ENCODE data around the gene TP53RK. TPM values are rescaled to one million over a fixed set of nuclear protein-coding genes. Genes with fewer than 3 reads are reported as not detected.
A peak's percentile ranks its signal among the peaks of the same experiment; 100 is the strongest.

The TP53RK gene
- total and polyA plus RNA-seq, 2 of the 13 experiments (the other 11 are each of a cell fraction or from before 2014, with no cell fraction given) = 12.9 to 25.5 TPM

- TF ChIP-seq SP2 (CRISPR knock-in tag; IDR thresholded peaks at IDR 0.05) (no peak), HNRNPUL1 (IDR thresholded peaks at IDR 0.05; ENCODE audit: low read depth, low read length) (no peak), KAT7 (CRISPR knock-in tag; IDR thresholded peaks at IDR 0.05; ENCODE audit: borderline replicate concordance) (no peak), NFYC (CRISPR knock-in tag; IDR thresholded peaks at IDR 0.05) (no peak; the same call in 1 of the 2 replicates), AGO1 (IDR thresholded peaks at IDR 0.05; ENCODE audit: low read depth, low read length, poor library complexity, severe bottlenecking) (no peak), ELF4 (CRISPR knock-in tag; IDR thresholded peaks at IDR 0.05; ENCODE audit: borderline replicate concordance) (no peak), KLF15 (CRISPR knock-in tag; IDR thresholded peaks at IDR 0.05; ENCODE audit: borderline replicate concordance) (no peak), HOXD1 (CRISPR knock-in tag; IDR thresholded peaks at IDR 0.05) (0 out of 2 replicates have a peak, but pooled peaks have one; percentile 12), NRL (CRISPR knock-in tag; IDR thresholded peaks at IDR 0.05; ENCODE audit: borderline replicate concordance) (peak; percentile 60), MZF1 (CRISPR knock-in tag; IDR thresholded peaks at IDR 0.05; ENCODE audit: borderline replicate concordance) (no peak), ZBTB44 (CRISPR knock-in tag; IDR thresholded peaks at IDR 0.05) (no peak), ZNF205 (CRISPR knock-in tag; IDR thresholded peaks at IDR 0.05) (0 out of 2 replicates have a peak, but pooled peaks have one; percentile 4), ZNF766 (CRISPR knock-in tag; IDR thresholded peaks at IDR 0.05; ENCODE audit: borderline replicate concordance) (no peak), MED1 (CRISPR knock-in tag; IDR thresholded peaks at IDR 0.05) (peak; percentile 93), ZKSCAN8 (CRISPR knock-in tag; IDR thresholded peaks at IDR 0.05; ENCODE audit: borderline replicate concordance) (peak; percentile 77; the same call in 1 of the 2 replicates), ZNF672 (CRISPR knock-in tag; IDR thresholded peaks at IDR 0.05) (no peak), ARHGAP35 (CRISPR knock-in tag; IDR thresholded peaks at IDR 0.05; ENCODE audit: borderline replicate concordance) (peak; percentile 54; the same call in 1 of the 2 replicates), ZNF616 (CRISPR knock-in tag; IDR thresholded peaks at IDR 0.05; ENCODE audit: low read depth) (no peak), ZNF337 (CRISPR knock-in tag; IDR thresholded peaks at IDR 0.05; ENCODE audit: borderline replicate concordance, low read depth) (0 out of 2 replicates have a peak, but pooled peaks have one; percentile 74)
- TF ChIP-seq, protein P1, sequence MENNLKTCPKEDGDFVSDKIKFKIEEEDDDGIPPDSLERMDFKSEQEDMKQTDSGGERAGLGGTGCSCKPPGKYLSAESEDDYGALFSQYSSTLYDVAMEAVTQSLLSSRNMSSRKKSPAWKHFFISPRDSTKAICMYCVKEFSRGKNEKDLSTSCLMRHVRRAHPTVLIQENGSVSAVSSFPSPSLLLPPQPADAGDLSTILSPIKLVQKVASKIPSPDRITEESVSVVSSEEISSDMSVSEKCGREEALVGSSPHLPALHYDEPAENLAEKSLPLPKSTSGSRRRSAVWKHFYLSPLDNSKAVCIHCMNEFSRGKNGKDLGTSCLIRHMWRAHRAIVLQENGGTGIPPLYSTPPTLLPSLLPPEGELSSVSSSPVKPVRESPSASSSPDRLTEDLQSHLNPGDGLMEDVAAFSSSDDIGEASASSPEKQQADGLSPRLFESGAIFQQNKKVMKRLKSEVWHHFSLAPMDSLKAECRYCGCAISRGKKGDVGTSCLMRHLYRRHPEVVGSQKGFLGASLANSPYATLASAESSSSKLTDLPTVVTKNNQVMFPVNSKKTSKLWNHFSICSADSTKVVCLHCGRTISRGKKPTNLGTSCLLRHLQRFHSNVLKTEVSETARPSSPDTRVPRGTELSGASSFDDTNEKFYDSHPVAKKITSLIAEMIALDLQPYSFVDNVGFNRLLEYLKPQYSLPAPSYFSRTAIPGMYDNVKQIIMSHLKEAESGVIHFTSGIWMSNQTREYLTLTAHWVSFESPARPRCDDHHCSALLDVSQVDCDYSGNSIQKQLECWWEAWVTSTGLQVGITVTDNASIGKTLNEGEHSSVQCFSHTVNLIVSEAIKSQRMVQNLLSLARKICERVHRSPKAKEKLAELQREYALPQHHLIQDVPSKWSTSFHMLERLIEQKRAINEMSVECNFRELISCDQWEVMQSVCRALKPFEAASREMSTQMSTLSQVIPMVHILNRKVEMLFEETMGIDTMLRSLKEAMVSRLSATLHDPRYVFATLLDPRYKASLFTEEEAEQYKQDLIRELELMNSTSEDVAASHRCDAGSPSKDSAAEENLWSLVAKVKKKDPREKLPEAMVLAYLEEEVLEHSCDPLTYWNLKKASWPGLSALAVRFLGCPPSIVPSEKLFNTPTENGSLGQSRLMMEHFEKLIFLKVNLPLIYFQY (CRISPR knock-in tag; IDR thresholded peaks at IDR 0.05; ENCODE audit: borderline replicate concordance) = peak; percentile 98; the same call in 1 of the 2 replicates
- TF ChIP-seq, protein P2, sequence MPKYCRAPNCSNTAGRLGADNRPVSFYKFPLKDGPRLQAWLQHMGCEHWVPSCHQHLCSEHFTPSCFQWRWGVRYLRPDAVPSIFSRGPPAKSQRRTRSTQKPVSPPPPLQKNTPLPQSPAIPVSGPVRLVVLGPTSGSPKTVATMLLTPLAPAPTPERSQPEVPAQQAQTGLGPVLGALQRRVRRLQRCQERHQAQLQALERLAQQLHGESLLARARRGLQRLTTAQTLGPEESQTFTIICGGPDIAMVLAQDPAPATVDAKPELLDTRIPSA (CRISPR knock-in tag; IDR thresholded peaks at IDR 0.05; ENCODE audit: borderline replicate concordance) = no peak
Observed at GRCh38 chr20:46640536-46641311, 48.5 kb downstream of the TP53RK start (continued).

Data from HepG2 (cell line).